ENCODE measurements around the gene OTX1.

DNA sequence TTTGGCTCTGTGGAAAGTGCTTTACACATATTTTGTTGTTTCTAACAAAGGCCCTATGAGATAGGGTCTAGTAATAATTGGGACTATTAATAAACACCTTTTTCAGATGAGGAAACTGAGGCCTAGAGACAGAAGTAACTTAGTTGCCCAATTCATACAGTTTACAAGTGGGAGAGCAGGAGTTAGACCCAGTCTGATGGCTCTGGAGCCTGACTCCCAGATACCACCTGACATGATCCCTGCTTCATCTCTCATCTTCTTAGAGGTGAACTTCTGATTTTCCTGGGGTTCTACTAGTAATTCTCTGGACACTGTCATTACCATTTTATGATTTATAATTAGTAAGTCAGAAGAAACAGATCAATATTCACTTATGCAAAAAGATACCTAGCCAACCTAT is 49.1 kb upstream of the OTX1 start:
- TF ChIP-seq CTCF (IDR thresholded peaks at IDR 0.05 in 2 of 3, conservative IDR thresholded peaks at IDR 0.05 in 1 of 3; ENCODE audit: borderline replicate concordance in 1 of 3, insufficient read depth in 1 of 3, low read depth in 2 of 3, low read length in 2 of 3) (no peak), YY1 (IDR thresholded peaks at IDR 0.05; ENCODE audit: extremely low read depth, insufficient replicate concordance, low read depth, low read length) (no peak), EZH2 (IDR thresholded peaks at IDR 0.05) (no peak), CEBPB (IDR thresholded peaks at IDR 0.05; ENCODE audit: low read depth) (no peak)
